SW480 (cell line): Measurements from ENCODE around the gene BIRC6.
"Not testable (repeated sequence)": the region's sequence is repeated elsewhere in the genome, so short reads cannot be mapped to it uniquely, and the experiment has no call there.

Experiments used
- DNase-seq: peaks from one replicate; pipeline ENCODE4 v3.0.0-alpha.2; 2016; ENCODE audit warnings: low spot score

Gene BIRC6

GRCh38 chr2:32446369-32446768 lies 89.5 kb downstream of the BIRC6 start:
- no peak for DNase-seq

DNA sequence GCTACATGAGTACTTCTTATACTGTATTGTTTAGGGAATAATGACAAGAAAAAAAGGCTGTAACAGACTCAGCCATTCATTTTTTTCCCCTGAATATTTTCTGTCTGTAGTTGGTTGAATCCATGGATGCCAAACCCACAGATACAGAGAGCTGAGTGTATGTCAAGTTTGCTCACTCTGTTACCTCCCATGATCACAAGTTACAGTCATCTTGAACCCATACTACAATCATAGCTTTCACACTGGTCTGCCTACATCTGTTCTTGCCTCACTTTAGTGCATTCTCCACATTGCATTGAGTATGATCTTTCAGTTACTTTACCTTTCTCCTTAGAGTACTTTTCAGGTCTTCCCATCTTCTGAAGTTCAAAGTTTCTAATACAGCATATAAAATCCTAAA lies 94.0 kb downstream of the BIRC6 start:
- DNase-seq = no peak

DNA sequence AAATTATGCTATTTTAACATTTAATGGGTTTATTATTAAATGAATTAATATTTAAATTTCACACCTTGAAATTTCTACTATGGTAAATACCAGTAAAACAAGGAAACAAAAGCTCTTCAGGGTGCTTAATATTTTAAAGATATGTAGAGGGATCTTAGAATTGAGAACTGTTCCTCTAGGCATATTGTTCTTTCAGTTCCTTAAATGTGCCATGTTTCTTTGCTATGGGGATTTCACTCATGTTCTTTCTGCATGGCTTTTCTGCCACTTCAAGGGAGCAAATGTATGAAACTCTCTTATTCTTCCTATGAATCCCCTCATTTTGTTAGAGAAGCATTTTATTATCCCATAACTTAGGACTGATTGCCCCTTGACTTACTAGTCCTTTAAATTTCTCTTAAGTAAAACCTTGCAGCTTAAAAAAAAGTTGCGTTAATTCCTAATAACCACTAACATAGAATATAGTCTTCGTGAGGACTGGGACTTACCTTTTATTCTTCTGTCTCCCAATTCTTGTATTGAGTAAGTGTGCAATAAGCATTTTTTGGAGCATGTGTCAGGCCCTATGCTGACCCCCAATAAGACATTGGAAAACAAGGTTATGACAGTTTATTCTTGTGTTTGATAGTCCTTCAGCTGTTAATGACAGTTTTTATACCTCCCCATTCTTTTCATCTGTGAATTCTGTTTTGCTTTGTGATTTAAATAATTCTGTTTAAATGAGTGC lies 95.7 kb downstream of the BIRC6 start:
- no peak for DNase-seq

DNA sequence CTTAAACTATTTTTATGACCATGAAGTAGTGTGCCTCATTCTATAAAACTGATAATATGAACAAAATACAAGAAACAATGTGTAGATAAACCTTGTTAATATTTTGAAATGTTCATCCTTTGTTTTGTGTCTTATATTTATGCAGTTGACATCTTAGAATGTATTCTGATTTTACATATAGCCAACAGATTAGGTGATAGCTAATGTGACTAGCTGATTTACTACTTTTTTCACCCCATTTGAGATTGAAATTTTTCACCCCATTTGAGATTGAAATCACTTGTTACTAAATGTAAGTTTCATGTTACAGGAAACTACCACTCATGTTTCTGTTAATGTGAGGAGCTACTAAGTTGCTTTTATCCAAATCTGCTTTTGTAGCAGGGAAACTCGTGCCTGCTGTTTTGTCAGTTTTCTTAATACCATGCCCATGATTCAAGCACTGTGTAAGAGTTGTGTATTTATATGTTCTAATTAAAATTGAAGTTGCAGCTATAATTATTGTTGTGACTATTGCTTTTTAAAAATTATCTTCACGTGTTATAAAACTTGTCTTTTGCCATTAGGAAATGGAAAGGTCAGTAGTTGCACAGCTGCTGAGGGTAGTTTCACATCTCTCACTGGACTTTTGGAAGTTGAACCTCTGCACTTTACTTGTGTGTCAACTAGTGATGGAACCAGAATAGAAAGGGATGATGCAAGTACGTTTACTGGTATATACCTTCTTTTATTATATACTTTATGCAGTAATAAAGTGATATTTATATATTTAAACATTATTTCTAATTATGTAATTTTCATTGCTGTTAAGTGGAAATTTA lies 96.6 kb downstream of the BIRC6 start:
- DNase-seq = no peak

DNA sequence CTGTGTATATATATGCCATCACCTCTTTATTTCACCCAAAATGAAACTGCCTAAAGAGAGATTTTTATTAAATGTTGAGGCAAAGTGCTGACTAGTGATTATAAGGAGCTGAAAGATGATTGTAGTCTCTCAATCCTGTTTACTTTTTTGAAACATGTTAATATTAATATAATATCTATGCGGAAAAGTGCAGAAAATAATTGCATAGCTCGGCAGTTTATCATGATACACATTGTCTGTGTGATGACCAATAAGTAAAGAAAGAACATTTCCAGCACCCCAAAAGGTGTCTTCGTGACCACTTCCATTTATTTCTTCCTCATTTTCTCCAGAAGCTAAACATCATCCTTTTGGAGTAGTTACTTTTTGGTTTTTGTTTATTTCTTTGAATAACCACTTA lies 99.0 kb downstream of the BIRC6 start:
- no peak for DNase-seq

DNA sequence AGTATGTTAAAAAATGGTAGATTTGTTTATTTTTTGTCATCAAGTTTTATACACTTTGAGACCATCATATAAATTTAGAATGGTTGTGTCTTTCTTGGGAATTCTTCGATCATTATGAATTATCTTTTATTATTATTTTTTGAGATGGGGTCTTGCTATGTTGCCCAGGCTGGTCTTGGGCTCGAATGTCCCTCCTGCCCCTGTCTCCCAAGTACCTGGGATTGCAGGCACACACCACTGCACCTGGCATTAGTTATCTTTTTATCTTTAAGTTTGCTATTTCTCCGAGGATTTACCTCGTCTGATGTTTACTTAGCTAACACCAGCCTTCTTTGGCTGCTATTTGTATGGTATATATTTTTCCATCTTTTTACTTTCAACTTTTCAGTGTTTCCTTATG lies 100.0 kb downstream of the BIRC6 start:
- DNase-seq = no peak

DNA sequence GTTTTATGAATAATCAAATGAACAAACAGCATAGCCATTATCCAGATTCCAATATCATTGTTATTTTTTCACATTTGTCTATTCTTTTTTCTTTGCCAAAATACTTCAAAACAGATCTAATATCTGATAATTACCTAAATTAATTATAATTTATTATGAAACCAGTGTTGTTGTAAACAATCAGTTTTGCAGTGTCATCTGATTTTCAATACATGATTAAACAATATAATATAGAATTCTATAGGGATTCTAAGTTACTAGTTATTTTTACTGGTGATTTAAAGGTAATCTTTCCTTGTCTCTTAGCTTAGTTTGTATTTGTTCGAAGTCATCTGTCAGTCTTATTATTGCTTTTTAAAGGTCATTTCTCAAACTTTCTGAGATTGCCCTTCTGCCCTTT lies 101.0 kb downstream of the BIRC6 start:
- no peak for DNase-seq

DNA sequence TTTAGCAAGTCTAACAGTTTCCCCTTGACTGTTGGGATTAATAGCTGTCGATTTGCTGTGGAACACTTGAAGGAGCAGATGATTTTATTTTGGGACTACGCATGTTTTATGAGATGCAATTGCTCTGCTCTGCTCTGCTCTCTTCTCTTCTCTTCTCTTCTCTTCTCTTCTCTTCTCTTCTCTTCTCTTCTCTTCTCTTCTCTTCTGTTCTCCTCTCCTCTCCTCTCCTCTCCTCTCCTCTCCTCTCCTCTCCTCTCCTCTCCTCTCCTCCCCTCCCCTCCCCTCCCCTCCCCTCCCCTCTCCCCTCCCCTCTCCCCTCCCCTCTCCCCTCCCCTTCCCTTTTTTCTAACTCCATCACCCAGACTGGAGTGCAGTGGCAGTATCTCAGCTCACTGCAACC lies 104.0 kb downstream of the BIRC6 start:
- DNase-seq = not testable (repeated sequence)

DNA sequence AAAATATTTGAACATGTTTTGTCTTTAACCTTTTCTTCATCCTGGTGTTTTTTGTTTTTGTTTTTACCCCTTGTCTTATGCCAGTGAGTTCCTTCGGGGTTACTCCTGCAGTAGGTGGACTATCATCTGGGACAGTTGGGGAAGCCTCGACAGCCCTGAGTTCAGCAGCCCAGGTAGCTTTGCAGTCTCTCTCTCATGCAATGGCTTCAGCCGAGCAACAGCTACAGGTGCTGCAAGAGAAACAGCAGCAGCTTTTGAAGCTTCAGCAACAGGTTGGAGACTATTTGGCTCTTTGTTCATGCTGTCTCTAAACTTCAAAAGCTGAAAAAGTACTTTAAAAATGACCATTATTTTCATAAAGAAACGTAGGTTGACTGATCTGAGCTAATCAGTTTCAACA lies 106.3 kb downstream of the BIRC6 start:
- no peak for DNase-seq

GRCh38 chr2:32464431-32464830 lies 107.6 kb downstream of the BIRC6 start:
- DNase-seq = no peak

DNA sequence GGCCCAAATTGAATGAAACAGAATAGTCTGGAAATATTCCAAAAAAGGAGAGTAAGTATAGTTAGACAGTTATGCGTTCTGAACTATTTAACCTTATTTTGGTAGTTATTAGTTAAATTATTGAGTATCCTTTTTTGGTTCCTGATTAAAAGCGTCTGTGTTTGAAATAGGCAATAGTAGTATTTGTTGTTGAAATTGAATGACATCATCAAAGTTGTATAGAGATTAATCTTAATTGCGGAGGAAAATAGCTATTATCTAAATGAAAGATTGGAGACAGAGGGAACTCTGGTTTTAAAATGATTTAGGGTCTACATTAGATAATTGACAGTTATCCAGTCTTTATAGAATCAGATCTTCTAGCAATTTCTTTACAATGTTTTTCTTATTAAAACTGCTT lies 115.8 kb downstream of the BIRC6 start:
- DNase-seq = no peak

DNA sequence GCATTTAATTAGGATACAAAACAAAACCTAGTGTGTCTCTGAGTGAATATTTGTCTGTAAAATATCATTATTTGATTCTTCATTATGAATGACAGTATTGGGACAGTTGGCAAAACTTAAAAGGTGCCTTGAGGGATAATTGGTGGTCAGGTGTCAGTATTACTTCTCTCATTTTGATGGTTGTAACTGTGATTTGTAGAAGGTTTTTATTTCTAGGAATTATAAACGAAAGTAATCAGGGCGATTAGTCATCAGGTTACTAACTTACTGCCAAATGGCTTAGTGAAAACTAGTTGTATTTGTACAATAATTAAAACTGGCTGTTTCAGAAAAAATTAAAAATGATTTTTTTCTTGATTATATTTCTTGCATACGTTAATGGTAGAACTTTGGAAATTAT lies 117.6 kb downstream of the BIRC6 start:
- no peak for DNase-seq

DNA sequence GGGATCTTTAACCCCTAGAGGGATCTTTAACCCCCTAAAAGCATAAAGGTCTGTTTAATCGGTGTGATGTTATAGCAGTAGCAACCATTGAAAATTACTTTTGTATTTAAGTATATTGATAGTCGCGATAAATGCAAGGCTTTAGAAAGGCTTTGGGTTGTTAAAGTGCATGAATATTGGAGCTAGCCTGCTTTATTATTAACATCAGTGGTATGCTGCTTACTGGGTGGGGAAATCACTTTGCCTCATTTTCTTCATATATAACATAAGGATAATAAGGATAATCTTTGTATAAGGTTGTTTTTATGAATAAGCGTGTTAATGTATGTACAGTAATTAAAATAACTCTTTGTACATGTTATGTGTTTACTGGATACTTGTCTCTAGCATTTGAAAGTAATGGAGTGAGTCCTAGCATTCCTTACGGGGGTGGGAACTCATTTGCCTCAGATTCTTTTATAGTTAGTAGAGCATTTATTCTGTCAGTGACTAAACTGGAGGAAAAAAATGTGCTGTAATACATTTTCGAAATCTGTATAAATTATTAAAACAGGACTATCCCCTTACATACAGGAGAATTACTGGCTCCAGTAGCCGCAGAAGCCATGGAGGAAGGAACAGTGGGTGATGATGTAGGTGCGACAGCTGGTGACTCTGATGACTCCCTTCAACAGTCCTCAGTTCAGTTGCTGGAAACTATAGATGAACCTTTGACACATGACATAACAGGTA lies 122.2 kb downstream of the BIRC6 start:
- DNase-seq = no peak

DNA sequence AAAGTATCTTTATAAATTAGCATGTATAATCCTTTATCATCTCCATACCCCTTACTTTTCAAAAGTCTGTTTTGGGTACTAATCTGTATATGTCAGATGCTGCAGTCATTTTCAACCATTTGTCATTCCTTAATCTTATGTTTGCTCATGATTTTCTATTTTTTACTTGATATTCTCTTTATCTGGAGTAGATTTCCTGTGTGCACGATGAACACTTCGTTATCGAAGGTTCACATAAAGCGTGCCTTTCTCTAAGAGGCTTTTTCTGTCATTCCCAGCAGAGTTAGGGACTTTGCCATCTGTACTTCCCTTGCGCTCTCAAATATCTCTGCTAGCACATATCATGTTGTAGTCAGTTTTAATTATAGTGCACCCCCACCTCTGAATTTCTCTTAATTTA lies 123.2 kb downstream of the BIRC6 start:
- no peak for DNase-seq

- no peak for DNase-seq
Measured at GRCh38 chr2:32482471-32482870, 125.6 kb downstream of the BIRC6 start.

- peak; percentile 59 for DNase-seq
Measured at GRCh38 chr2:32484937-32485336, 128.1 kb downstream of the BIRC6 start.

DNA sequence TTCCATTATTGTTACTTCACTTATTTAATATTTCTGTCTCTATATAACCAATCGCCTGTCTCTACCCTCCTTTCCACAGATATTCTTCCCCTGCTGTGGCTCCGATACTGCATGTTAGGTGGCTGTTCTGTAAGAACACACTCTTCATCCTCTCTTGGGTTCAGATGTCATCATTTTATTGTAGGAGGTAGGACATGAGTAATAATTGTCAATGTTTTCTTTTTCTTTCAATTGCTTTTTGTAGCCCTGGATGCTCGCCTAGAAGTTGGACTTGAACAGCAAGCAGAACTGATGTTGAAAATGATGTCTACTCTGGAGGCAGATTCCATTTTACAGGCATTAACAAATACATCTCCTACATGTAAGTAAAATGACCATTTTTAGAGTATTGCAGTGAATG lies 128.6 kb downstream of the BIRC6 start:
- DNase-seq = no peak

DNA sequence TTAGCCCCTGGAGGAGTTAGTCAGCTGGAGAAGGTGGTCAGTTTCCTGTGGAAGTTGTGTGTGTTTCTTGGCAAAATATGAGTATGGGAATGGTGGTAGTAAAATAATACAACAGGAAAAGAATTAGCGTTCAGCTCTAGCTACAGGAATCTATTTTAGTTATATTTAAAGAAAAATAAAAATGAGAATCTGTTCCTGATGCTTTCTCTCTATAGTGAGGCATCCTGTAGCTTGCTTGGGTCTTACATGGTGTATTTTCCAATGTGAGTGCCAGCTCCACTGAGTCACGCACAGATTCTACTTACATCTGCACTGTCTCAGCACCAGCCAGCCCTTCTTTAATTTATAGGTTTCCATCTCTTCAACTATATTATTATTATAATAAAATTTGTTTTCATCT lies 132.2 kb downstream of the BIRC6 start:
- no peak for DNase-seq

GRCh38 chr2:32491346-32491745 lies 134.5 kb downstream of the BIRC6 start:
- no peak for DNase-seq

DNA sequence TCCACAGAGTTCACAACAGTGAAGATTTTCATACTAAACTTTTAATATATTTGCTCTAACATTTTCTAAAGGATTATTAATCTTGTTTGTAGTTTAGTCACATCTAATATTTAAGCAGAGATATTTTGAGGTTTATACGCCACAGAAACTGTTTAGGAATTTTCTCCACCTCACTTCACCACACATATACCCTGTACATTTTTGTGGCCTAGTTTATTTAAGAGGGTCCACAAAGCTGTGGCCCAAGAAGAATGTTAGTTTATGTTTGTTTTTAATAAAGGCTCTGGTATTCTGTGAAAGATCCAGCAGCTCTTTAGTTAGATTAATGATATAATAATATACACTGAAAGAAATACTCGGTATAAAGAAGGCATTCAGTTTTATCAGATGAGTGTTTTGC lies 138.3 kb downstream of the BIRC6 start:
- DNase-seq = no peak

- no peak for DNase-seq
Measured at GRCh38 chr2:32496662-32497061, 139.8 kb downstream of the BIRC6 start.

DNA sequence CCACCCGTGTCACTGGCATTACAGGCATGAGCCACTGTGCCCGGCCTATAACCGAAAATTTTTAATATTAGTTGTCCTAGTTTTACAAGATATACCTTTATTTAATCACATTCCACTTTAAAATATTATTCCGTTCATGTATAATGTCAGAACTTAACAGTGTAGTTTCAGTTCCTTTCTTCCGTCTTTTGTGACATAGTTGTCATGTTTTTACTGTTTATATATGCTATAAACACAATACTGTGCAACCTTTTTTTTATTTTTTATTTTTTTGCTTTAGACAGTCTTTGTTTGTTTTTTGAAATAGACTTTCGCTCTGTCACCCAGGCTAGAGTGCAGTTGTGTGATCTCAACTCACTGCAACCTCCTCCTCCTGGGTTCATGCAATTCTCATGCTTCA lies 141.5 kb downstream of the BIRC6 start:
- no peak for DNase-seq

DNA sequence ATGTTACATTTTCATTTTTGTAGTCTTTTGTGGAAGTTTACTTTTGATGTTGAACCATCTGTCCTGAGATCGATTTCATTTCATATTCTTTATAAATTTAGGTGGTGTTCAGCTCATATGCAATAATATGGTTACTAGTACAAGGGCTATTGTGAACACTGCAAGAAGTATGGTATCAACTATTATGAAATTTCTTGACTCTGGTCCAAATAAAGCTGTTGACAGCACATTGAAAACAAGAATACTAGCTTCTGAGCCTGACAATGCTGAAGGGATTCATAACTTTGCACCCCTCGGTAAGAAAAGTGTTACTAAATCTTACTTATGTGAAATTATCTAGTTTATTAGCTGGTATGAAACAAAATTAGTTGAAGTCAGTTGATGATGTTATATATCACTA lies 146.1 kb downstream of the BIRC6 start:
- no peak for DNase-seq
